Measurements from ENCODE around the gene PRRC1.

DNA sequence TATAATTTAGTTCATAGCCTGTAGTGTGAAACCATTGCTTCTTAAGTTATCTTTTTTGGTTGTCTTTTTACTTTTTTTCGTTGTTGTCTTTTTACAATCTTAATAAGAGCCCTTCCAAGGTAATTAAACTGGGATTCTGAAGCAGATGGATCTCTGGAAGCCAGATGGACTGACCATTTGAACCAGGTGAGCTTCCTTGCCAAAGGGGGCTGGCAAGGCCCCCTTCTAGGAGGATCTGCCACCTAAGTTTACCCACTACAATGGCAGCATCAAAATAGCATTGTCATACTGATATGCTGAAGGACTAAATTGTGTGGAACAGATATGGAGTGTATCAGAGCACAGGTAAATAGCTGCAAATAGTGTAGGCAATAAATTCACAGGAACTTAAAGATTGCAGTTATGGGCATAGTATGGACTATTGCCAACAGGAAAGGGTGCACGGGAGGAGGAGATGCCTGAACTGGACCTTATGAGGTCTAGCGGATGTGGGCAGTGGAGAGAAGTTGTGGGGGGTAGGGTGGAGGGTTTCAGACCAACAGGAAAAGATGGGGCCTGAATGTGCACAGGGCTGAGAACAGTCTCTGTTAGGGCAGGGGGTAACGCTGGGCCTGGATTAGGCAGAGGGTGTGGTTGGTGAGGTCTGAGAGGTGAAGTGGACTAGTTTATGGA is 69.9 kb downstream of the PRRC1 start:
- TF ChIP-seq, protein P1, sequence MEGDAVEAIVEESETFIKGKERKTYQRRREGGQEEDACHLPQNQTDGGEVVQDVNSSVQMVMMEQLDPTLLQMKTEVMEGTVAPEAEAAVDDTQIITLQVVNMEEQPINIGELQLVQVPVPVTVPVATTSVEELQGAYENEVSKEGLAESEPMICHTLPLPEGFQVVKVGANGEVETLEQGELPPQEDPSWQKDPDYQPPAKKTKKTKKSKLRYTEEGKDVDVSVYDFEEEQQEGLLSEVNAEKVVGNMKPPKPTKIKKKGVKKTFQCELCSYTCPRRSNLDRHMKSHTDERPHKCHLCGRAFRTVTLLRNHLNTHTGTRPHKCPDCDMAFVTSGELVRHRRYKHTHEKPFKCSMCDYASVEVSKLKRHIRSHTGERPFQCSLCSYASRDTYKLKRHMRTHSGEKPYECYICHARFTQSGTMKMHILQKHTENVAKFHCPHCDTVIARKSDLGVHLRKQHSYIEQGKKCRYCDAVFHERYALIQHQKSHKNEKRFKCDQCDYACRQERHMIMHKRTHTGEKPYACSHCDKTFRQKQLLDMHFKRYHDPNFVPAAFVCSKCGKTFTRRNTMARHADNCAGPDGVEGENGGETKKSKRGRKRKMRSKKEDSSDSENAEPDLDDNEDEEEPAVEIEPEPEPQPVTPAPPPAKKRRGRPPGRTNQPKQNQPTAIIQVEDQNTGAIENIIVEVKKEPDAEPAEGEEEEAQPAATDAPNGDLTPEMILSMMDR (IDR thresholded peaks at IDR 0.05), result no peak
- TF ChIP-seq POLR2A (IDR thresholded peaks at IDR 0.05), result no peak
